Stimulated activated CD4-positive, alpha-beta T cell treated with anti-CD3 and anti-CD28 coated beads, Interleukin-4, amount 100 ng/mL, for 24 hours (primary cell): Measurements from ENCODE around the gene POM121L2.
A peak's percentile ranks its signal among the peaks of the same experiment; 100 is the strongest.

Source experiments
- DNase-seq: peaks from one replicate; pipeline ENCODE4 v3.0.0-alpha.2; 2020

The POM121L2 gene

DNA sequence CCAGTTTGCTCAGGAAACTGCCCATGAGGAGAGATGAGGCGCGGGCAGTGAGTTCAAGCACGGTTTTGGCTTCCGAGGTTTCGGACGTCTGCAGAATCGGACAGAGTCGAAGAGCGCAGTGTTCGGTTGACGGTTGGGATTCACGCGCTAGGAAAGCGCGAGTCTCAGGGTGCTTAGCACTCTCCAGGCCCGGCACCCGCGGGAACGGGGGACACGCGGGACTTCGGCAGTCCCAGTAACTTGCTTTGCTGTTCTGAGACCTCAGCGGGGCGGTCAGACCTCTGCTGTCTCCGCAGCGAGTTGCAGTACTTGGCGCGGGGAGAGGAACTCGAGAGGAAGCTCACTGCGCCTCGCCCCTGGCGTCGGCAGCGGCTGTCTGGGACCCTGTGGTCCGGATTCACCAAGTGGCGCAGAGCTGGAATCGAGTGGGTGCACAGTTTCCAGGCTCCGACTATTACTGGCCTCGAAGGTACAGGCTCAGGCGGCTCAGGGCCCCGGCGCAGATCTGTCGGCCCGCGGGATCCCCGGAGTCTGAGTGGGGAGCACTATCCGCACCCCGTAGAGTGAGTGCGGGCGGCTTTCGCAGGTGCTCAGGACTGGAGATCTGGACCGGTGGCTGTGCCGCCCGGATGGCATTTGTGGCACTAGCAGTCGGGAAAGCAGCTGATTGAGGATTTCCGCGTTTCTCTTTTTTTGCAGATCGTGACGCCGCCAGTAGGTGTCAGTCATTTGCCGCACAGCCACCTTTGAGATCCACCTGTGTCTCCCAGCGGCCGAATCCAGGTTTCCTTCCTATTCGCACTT lies at the start of gene POM121L2:
Gene POM121L2 (minus strand): TSS at position 128 of the 804 bp plus-strand sequence. CDS start 103 bp downstream, at position 25.
- peak; percentile 64 for DNase-seq

DNA sequence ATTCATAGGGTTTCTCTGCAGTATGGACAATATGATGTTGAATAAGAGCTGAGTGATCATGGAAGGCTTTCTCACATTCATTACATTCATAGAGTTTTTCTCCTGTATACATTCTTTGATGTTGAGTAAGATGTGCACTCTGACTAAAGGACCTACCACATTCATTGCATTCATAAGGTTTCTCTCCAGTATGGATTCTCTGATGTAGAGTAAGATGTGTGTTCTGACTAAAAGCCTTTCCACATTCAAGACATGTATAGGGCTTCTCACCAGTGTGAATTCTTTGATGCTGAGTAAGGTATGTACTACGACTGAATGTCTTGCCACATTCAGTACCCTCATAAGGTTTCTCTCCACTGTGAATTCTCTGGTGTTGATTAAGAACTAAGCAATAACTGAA lies 47.2 kb upstream of the POM121L2 start:
- no peak for DNase-seq

DNA sequence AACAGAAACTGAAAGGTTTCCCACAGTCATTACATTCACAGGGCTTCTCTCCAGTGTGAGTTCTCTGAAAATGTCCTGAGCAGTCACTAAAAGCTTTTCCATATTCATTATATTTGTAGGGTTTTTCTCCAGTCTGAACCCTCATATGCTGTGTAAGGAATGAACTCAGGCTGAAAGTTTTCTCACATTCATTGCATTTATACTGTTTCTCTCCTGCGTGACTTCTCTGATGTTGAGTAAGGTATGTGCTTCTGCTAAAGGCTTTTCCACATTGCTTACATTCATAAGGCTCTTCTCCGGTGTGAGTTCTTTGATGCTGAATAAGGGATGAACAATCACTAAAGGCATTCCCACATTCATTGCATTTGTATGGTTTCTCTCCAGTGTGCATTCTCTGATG lies 46.7 kb upstream of the POM121L2 start:
- no peak for DNase-seq

DNA sequence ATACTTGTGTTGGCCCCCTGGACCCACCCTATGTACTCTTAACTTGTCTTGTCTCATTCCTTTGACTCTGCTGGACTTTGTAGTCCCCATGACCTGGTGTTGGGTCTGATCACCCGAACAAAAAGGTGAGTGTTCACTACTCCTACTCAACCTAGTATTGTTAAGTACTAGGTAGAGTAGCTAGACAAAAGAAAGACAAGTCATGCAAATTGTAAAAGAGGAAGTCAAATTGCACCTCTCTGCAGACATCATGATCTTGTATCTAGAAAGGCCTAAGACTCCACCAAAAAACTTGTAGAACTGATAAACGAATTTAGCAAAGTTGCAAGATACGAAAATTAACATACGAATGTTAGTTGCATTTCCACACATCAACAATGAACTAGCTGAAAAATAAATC lies 40.8 kb upstream of the POM121L2 start:
- DNase-seq, result no peak

DNA sequence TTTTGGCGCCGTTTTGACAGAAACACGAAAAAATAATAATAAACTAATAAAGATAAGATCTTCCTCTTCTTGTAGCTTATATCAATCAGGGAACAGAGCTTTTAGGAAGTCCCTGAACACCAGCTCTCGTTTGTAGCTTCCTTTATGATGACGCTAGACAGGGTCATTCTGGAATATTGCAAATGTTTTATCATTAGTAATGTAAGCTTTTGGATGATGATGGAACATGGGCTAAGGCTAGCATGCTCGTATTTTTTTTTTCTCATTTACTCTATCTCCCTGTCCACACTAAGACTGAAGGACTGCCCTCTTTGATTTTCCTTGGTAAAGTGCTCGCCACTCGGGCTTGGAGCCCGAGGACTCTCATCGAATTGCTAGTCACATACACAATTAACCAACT lies 22.1 kb upstream of the POM121L2 start:
- no peak for DNase-seq

DNA sequence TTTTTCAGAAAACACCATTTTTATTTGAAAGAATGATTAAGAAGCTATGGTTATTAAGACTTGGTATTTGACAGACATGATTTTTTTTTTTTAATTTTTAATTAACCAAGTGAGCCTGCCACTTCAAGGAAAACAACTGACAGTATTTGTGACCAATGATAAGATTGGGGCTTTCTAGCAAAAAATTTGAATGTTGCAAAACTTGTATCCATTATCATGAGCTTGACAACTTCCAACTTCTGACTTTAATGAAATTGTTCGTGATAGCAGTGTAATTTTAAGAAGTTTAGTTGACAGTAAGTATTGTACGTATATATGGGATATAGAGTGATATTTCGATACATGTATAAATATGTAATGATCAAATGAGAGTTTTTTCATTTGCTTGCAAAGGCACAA lies 21.6 kb upstream of the POM121L2 start:
- no peak for DNase-seq

GRCh38 chr6:27332692-27333641 lies 20.9 kb upstream of the POM121L2 start:
- peak; percentile 46 for DNase-seq

- no peak for DNase-seq
Measured at GRCh38 chr6:27327023-27327738, 15.1 kb upstream of the POM121L2 start.

- no peak for DNase-seq
Measured at GRCh38 chr6:27321901-27322300, 9.8 kb upstream of the POM121L2 start.

GRCh38 chr6:27321370-27321769 lies 9.3 kb upstream of the POM121L2 start:
- no peak for DNase-seq

DNA sequence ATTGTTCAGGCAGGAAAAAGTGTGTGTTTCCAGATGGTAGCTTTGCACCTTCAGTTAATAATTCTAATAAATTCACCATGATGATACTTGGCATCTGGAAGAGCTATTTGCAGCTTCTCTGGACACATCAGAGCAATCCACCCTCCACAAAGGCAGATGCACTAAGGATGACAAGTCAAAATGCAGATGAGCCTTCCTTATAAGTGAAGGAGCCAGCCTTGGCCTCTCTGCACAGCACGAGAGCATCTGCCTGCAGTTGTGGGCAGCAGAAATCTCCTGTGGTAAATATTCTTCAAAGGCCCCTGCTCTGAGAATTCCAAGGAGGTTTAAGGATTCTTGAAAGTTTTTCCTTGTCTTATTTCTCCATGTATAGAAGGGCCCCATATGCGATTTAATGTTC lies 6.9 kb upstream of the POM121L2 start:
- DNase-seq, result no peak

DNA sequence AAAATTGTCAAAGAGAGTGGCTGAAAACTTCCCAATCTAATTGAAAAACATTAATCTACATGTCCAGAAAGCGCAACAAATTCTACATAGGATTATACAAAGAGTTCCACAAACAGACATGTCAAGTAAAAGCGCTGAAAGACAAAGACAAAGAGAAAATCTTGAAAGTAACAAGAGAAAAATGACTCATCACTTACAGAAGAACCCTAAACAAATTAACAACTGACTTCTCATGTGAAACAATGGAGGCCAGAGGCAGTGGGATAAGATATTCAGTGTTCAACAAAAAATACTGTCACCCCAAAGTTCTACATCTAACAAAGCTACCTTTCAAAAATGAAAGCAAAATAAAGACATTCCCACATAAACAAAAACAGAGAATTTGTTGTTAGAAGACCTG lies 2.0 kb upstream of the POM121L2 start:
- no peak for DNase-seq

DNA sequence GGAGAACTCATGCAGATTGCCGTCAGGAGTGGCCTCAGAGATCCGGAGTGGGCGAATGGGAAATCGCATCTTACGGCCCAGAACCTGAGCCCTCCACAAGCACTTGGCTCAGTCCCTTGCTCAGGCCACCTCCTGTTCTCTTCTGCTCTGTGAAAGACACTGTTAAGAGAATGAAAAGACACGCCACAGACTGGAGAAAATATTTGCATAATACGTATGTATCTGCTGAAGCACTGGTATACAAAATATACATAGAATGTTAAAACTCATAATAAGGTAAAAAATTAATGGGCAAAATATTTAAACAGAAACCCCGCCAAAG lies 838 bp upstream of the POM121L2 start:
- DNase-seq, result no peak

DNA sequence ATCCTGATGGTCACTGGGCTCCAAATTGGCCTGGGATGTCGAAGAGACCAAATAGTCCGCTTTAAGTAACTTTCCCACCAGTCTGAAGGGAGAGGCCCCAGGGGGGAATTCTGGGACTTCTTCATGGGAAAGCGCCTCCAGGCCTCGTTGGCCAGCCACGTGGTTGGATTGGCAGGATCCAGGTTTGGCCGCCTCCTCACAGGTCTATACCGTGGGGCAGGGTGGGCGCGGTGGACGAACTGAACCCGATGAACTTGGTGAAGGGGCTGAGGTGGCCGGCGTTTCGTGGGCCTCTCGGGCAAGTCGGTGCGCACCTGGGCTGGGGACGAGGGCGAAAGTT lies 297 bp downstream of the POM121L2 start:
- no peak for DNase-seq

- no peak for DNase-seq
Measured at GRCh38 chr6:27303613-27304272, 8.3 kb downstream of the POM121L2 start.

GRCh38 chr6:27297857-27298730 lies 14.0 kb downstream of the POM121L2 start:
- DNase-seq, result peak; percentile 11

DNA sequence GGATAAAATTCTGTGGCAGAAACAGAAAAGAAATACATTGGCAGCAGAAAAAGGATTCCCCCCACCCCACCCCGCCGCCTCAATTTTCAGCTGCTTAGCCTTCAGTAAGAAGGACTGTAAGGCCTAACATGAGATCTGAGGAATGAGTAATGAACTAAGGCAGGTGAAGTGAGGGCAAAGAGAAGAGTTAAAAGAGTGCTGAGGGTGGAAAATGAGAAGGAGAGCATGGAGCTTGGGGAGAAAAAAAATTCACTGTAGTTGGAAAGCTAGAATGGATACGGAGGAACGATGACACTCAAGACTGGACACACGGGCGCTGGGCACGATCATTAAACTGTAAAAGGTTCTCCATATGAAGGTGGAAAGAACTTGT lies 14.6 kb downstream of the POM121L2 start:
- DNase-seq, result no peak

DNA sequence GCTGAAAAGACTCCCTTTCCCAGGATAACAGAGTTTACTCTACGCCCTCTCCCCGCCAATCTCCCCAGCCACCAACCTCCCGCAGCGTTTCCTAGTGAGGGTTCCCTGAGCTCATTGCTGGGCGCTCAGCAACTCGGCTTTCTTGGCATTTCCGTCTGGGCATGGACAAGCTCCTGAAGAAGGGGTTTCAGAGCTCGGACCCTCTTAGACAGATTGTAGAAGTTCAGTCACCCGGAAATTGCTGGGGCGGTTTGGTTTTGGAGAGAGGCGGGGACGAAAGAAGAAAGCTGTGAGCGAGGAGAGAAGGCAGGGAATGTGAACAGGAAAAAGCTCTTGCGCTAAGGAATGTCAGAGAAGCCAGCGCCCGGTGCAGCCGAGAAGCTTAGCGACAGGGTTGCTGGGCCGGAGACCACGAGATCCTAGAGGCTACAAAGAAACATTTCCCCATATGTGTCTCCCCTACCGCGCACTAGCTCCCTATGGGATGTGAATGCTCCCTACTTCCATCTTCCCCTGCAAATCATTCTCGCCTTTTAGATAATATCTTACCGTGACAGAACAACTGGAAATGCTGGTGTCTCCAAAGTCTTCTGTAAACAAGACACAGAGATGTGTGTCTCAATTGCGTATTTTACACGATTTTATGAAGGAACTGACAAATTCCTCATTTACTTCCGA lies 15.8 kb downstream of the POM121L2 start:
- no peak for DNase-seq

DNA sequence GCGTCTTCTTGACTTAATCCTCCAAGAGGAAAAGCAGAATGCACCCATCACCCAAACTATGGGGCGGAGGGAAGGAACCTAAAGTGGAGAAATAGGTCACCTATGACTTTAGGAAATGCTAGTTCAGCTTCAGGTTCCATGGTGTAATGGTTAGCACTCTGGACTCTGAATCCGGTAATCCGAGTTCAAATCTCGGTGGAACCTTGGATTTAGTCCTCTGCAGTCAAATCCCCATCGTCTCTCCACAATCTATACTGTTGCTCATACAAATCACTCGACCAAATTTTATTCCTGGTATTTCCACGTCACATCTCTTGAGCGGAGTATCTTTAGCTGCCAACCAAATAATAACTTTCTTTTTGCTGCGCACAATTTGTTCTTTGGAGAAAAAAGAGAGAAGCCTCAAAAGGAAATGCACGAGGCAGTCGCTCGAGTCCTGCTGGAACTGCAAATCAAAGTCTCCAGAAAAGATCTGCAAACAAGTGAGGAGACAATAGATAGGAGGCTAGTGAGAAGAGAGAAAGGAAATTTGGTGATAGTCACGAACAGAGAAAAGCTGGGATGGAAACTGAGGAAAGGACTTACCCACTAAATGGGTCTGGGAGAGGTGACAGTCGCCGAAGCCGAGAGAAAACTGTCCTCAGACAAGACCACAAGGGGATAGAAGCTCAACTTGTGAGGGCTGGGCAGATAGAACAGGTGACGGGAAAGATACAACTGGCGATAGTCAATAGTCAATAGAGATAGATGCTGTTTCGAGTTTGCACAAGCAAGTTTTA lies 16.6 kb downstream of the POM121L2 start:
- DNase-seq, result no peak

- no peak for DNase-seq
Measured at GRCh38 chr6:27294409-27294808, 17.7 kb downstream of the POM121L2 start.
